ENCODE data around the gene SLC16A1.

GRCh38 chr1:112956544-112957132, 642 bp upstream of the SLC16A1 start:
- no peak for TF ChIP-seq CTCF (conservative IDR thresholded peaks at IDR 0.05; ENCODE audit: low read depth in 2 of 2)
- TF ChIP-seq POLR2AphosphoS5 (IDR thresholded peaks at IDR 0.05; ENCODE audit: low read depth) = no peak
- no peak for TF ChIP-seq ZNF114 (CRISPR knock-in tag; IDR thresholded peaks at IDR 0.05)
- TF ChIP-seq CREB1 (CRISPR knock-in tag; IDR thresholded peaks at IDR 0.05; ENCODE audit: low read depth) = no peak
- no peak for TF ChIP-seq EZH2 (IDR thresholded peaks at IDR 0.05; ENCODE audit: low read depth, unreplicated experiment)
- no peak for TF ChIP-seq ZNF331 (CRISPR knock-in tag; IDR thresholded peaks at IDR 0.05; ENCODE audit: low read depth)
- TF ChIP-seq EZH2phosphoT487 (IDR thresholded peaks at IDR 0.05; ENCODE audit: unreplicated experiment) = no peak
- TF ChIP-seq STAT1 (IDR thresholded peaks at IDR 0.05; ENCODE audit: unreplicated experiment) = no peak
- no peak for TF ChIP-seq REST (IDR thresholded peaks at IDR 0.05; ENCODE audit: unreplicated experiment)
- TF ChIP-seq JUNB (IDR thresholded peaks at IDR 0.05; ENCODE audit: unreplicated experiment) = no peak
- TF ChIP-seq ETS1 (IDR thresholded peaks at IDR 0.05) = no peak

Data from GM23338 (cell line).